HG02870 (cell line): ENCODE results near the gene MAGEA9B.
A peak's percentile ranks its signal among the peaks of the same experiment; 100 is the strongest.
"Not testable (repeated sequence)": the region's sequence is repeated elsewhere in the genome, so short reads cannot be mapped to it uniquely, and the experiment has no call there.

Experiments used
- ATAC-seq: cut with Tn5 transposase; IDR thresholded peaks from one replicate; pipeline ENCODE4 v1.9.1; 2021; ENCODE audit warnings: mild to moderate bottlenecking, moderate library complexity; ENCODE audit not compliant: unreplicated experiment

Gene MAGEA9B

DNA sequence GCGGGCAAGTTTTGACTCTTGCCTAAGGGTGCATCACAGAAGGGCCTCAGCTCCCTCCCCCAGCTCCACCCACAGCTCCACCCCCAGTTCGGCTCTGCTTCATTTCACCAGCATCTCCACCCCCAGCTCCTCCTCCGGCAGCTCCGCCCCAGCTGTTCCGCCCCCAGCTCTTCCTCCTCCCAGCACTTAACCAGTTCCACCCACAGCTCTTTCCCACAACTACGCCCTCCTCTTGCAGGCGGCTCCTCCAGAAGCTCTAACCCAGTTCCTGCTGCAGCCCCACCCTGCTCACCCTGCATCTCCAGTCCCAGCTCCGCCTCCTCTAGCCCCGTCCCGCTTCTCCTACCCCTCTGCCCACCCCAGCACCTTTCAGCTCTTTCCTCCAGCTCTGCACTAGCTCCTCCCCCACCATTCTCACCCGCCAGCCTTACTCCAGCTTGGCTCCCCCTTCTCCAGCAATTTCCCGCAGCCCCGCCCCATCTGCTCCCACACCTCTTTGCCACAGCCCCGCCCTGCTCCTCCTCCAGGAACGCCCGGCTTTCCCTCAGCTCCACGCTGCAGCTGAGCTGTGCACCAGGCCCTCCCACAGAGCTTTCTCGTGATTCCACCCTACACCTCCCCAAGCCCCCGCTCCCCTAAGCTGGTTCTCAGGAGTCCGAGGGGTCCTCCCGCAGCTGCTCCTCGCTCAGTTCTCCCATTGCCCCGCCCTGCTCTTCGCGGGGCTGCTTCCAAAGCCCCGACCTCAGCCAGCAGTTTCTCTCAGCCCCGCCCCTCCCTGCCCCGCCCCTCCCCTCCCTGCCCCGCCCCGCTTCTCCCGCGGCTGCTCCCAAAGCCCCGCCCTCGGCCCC lies 47.8 kb downstream of the MAGEA9B start:
- ATAC-seq, result peak; percentile 40

DNA sequence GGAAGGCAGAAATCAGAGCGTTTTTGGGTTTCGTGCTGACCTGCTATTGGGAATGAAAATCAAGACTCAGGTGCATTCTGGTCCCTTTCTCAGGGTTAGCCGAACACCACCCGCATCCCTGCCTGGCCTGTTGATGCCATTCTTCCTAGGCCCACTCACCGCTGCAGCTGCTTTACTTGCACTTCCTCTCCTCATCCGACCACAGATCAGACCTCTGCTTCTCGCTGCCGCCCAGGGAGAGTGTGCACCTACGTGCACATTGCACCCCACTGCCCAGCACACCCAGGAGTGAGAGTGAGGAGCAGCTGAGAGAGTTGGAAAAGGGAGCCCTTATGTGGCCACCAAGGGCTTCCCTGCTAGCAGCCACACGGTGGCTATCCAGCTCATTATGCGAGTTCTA lies 49.8 kb downstream of the MAGEA9B start:
- not testable (repeated sequence) for ATAC-seq

DNA sequence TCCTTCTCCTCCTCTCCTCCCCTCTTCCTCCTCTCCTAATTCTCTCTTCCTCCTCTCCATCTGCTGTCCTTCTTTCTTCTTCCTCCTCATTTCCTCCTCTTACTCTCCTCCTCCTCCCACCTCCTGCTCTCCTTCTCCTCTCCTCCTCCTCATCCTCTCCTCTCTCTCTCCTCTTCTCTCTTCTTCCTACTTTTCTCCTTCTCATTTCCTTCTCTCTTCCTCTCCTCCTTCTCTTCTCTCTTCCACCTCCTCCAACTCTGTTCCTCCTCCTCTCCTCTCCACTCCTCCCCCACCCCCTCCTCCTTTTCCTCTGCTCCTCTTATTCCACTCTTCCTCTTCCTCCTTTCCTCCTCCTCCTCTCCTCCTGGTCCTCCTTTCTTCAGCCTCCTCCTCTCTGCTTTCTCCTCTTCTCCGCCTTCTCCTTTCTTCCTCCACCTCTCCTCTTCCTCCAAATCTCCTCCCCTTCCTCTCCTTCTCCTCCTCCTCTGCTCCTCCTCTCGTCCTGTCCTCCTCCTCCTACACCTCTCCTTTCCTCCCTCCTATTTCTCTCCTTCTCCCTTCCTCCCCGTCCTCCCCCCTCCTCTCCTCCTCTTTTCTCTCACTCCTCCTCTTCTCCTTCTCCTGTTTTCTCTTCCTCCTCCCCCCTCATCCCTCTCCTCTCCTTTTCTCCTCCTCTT lies 52.2 kb downstream of the MAGEA9B start:
- ATAC-seq, result not testable (repeated sequence)

DNA sequence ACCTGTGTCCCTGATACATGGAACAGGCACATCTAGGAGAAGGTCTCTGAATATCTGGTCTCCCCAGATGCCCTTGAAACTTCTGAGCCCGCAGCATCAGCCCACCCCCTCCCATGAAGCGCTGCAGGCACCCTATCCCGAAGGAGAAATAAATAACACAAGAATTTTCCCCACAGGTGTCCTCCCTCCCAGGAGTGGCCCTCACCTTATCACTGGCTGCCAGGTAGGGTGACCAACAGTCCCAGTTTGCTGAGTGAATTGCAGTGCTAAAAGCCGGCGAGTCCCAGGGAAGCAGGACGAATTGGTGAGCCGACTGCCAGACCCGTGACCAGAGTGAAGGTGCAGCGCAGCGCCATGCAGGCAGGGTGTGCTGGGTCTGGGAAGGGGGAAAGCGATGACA lies 53.3 kb downstream of the MAGEA9B start:
- not testable (repeated sequence) for ATAC-seq

DNA sequence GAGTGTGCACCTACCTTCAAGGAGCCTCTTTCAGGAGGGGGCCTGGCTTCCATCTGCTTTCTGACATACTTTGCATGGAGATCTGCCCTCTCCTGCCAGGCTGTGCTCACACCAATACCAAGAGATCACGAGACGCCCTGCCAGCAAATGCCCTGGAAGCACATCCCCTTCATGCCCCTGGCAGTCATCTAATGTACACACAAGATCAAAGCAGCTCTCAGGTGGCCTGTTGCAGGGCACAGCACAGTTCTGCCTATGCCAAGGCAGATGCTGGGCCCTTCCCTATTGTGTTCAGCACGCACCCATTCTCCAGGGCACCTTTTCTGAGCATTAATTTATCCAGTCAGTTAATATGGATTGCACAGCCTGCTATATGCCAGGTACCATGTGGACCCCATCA lies 54.4 kb downstream of the MAGEA9B start:
- ATAC-seq, result not testable (repeated sequence)
